DND-41 (cell line): ENCODE measurements around the gene FBXL20.
"Not testable (repeated sequence)": the region's sequence is repeated elsewhere in the genome, so short reads cannot be mapped to it uniquely, and the experiment has no call there.

Experiments used
- ATAC-seq: fragments of 200-7000 bp; cut with Tn5 transposase; 3 replicates; pipeline ENCODE4 v1.9.1; 2021; ENCODE audit warnings: low read depth; ENCODE audit not compliant: insufficient read depth
- DNase-seq: peaks from one replicate; pipeline ENCODE4 v3.0.0-alpha.2; 2020
- H2AFZ ChIP-seq: 2 replicates; pipeline ENCODE4 v1.6.0; 2012; ENCODE audit warnings: low read depth, low read length
- H3K27ac ChIP-seq: 2 replicates; pipeline ENCODE4 v1.5.1; 2012; ENCODE audit warnings: low read length, inconsistent platforms
- H3K27me3 ChIP-seq: fragments of 200-600 bp; sonication (generic); 2 replicates; pipeline ENCODE4 v1.6.0; 2012; ENCODE audit warnings: low read length, mild to moderate bottlenecking, inconsistent platforms; ENCODE audit not compliant: insufficient read depth, poor library complexity
- H3K36me3 ChIP-seq: 2 replicates; pipeline ENCODE4 v1.5.1; 2012; ENCODE audit warnings: low read length, inconsistent platforms; ENCODE audit not compliant: insufficient read depth
- H3K4me1 ChIP-seq: 2 replicates; pipeline ENCODE4 v1.5.1; 2012; ENCODE audit warnings: mild to moderate bottlenecking, low read length; ENCODE audit not compliant: insufficient read depth
- H3K4me2 ChIP-seq: 2 replicates; pipeline ENCODE4 v1.6.0; 2012; ENCODE audit warnings: mild to moderate bottlenecking, moderate library complexity, low read length, inconsistent platforms; ENCODE audit not compliant: insufficient read depth
- H3K4me3 ChIP-seq, 2 experiments: fragments of 200-600 bp in 1 of 2; shearing (Covaris generic) in 1 of 2; 2 replicates each; pipeline ENCODE4 v1.5.1; 2012 to 2016; ENCODE audit warnings: inconsistent platforms in 2 of 2, low read length in 2 of 2, mild to moderate bottlenecking in 2 of 2, low read depth in 1 of 2, moderate library complexity in 1 of 2
- H3K79me2 ChIP-seq: 2 replicates; pipeline ENCODE4 v1.6.0; 2012; ENCODE audit warnings: low read length, inconsistent platforms; ENCODE audit not compliant: insufficient read depth
- H3K9ac ChIP-seq: 2 replicates; pipeline ENCODE4 v1.6.0; 2012; ENCODE audit warnings: low read depth, mild to moderate bottlenecking, inconsistent platforms, low read length, moderate library complexity
- H3K9me3 ChIP-seq: 2 replicates; pipeline ENCODE4 v1.5.1; 2012; ENCODE audit warnings: low read length, moderate library complexity, mild to moderate bottlenecking, inconsistent platforms; ENCODE audit not compliant: insufficient read depth, severe bottlenecking
- H4K20me1 ChIP-seq: 2 replicates; pipeline ENCODE4 v1.6.0; 2012; ENCODE audit warnings: low read length; ENCODE audit not compliant: insufficient read depth
- CTCF ChIP-seq: IDR thresholded peaks from 2 replicates; pipeline ENCODE4 v1.5.1; 2012; ENCODE audit warnings: borderline replicate concordance, low read length, moderate library complexity, mild to moderate bottlenecking; ENCODE audit not compliant: poor library complexity, severe bottlenecking; ENCODE audit errors: extremely low read depth
- EZH2 ChIP-seq: IDR thresholded peaks from 3 replicates; pipeline ENCODE4 v1.6.1; 2012; ENCODE audit warnings: borderline replicate concordance, low read depth, mild to moderate bottlenecking, moderate library complexity, low read length, inconsistent platforms; ENCODE audit not compliant: severe bottlenecking

The FBXL20 gene

DNA sequence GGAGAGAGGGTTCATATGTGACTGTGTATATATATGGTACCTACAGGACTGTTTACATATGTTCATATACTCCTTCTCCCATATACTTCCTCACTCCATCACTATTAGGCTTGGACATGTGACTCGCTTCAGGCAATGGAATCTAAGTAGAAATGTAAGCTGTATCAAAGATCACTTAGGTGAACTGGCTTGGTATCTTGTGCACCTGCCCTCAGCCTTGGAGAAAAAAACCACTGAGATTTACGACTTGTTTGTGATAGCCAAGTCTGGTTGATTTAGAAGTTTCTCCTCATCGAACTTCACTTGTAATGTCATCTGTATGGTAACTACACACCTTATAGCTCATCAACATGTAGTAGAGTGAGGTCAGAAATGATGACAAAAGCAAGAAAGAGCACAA lies 59.9 kb downstream of the FBXL20 start:
- DNase-seq, result no peak
- Histone ChIP-seq H3K4me3 (no peak overlapping the region), H3K9me3 (no peaks in the 10 kb centered on the region), H3K4me2 (no peak overlapping the region), H3K27me3 (no peaks in the 10 kb centered on the region), H3K79me2 (no peaks in the 10 kb centered on the region), H3K9ac (no peak overlapping the region), H3K4me1 (no peaks in the 10 kb centered on the region), H2AFZ (no peak overlapping the region), H3K27ac (no peak overlapping the region), H3K36me3 (peaks cover 16% of the 10 kb centered on the region; the same call in 1 of the 2 replicates), H4K20me1 (no peaks in the 10 kb centered on the region)
- no peak for TF ChIP-seq CTCF
- TF ChIP-seq EZH2, result no peak
- ATAC-seq, result no peak

DNA sequence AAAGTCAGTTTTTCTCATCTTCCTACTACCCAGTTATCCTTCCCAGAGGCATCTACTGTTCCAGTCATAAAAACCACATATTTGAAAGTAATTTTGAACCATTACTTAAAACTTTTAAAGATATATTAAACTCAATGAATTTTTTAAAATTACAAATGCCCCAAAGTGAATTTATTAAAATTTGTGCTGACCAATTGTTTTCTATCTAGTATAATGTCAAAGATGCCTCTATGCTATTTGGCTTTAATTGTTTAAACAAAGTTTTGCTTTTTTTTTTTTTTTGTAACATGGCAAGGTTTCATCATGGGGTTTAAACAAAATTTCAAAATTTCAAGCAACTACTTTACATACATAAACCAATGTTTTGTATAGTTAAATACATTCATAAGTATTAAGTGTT lies 60.7 kb downstream of the FBXL20 start:
- TF ChIP-seq EZH2 (no peak), CTCF (no peak)
- no peak for DNase-seq
- Histone ChIP-seq H3K36me3 (peaks cover 20% of the 10 kb centered on the region), H4K20me1 (no peaks in the 10 kb centered on the region; the same call in 1 of the 2 replicates), H3K79me2 (no peaks in the 10 kb centered on the region), H3K27me3 (no peaks in the 10 kb centered on the region), H3K9ac (no peak overlapping the region), H3K9me3 (no peaks in the 10 kb centered on the region), H3K4me1 (no peaks in the 10 kb centered on the region), H3K4me3 (no peak overlapping the region), H2AFZ (no peak overlapping the region), H3K27ac (no peak overlapping the region), H3K4me2 (no peak overlapping the region)
- ATAC-seq, result no peak

DNA sequence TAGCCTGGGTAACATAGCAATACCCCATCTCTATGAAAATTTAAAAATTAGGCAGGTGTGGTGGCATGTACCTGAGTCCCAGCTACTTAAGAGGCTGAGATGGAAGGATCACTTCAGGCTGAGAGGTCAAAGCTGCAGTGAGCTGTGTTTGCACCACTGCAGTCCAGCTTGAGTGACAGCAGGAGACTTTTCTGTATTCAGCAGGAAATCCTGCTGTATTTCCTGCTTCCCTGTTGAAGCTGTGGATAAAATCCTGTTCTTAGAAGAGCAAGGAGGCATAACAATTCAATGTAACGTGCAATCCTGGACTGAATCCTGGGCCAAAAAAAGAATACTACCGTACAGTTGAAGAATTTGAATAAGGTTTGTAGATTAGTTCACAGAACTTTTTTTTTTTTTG lies 62.2 kb downstream of the FBXL20 start:
- Histone ChIP-seq H3K4me3 (no peak overlapping the region), H3K27me3 (no peaks in the 10 kb centered on the region), H3K36me3 (peaks cover 21% of the 10 kb centered on the region), H4K20me1 (no peaks in the 10 kb centered on the region; the same call in 1 of the 2 replicates), H3K9me3 (no peaks in the 10 kb centered on the region), H3K4me2 (no peak overlapping the region), H3K9ac (no peak overlapping the region), H2AFZ (no peak overlapping the region), H3K27ac (no peak overlapping the region), H3K79me2 (no peaks in the 10 kb centered on the region), H3K4me1 (no peaks in the 10 kb centered on the region)
- no peak for TF ChIP-seq EZH2
- no peak for TF ChIP-seq CTCF
- ATAC-seq (no peak), DNase-seq (no peak)

DNA sequence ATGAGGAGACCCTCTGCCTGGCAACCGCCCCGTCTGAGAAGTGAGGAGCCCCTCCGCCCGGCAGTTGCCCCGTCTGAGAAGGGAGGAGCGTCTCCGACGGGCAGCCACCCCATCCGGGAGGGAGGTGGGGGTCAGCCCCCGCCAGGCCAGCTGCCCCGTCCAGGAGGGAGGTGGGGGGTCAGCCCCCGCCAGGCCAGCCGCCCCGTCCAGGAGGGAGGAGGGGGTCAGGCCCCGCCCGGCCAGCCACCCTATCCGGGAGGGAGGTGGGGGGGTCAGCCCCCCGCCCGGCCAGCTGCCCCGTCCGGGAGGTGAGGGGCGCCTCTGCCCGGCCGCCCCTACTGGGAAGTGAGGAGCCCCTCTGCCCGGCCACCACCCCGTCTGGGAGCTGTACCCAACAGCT lies 63.8 kb downstream of the FBXL20 start:
- not testable (repeated sequence) for H3K4me2 ChIP-seq, H2AFZ ChIP-seq, H3K27me3 ChIP-seq, H3K79me2 ChIP-seq, DNase-seq, H3K4me1 ChIP-seq, H4K20me1 ChIP-seq, H3K27ac ChIP-seq, ATAC-seq, H3K9ac ChIP-seq, H3K4me3 ChIP-seq, H3K9me3 ChIP-seq
- peaks cover 21% of the 10 kb centered on the region for H3K36me3 ChIP-seq
